ENCODE data around the gene PPIP5K1. TPM values are rescaled to one million over a fixed set of nuclear protein-coding genes. Genes with fewer than 3 reads are reported as not detected.

PPIP5K1 gene
- total RNA-seq, 4 donors from 2014 or later: 16.7 to 44.7 (median 22.1) TPM

GRCh38 chr15:43526261-43526930 lies 63.6 kb downstream of the PPIP5K1 start:
- Histone ChIP-seq H3K27ac (no peak overlapping the region), H3K27me3 (no peaks in the 10 kb centered on the region), H3K36me3 (peaks cover 0 to 77% of the 10 kb centered on the region in 2 donors), H3K4me1 (peaks cover 0 to 4% (median 0%) of the 10 kb centered on the region in 3 donors), H3K4me3 (no peak overlapping the region), H3K9me3 (no peaks in the 10 kb centered on the region)
- no peak for TF ChIP-seq POLR2AphosphoS5 (IDR thresholded peaks at IDR 0.05)
- no peak for TF ChIP-seq POLR2A (IDR thresholded peaks at IDR 0.05)
- TF ChIP-seq CTCF (IDR thresholded peaks at IDR 0.05): no peak
- TF ChIP-seq EP300 (IDR thresholded peaks at IDR 0.05): no peak
- WGBS, 2 donors (ENCODE audit: low coverage in 1 of 2): 82% methylated on average over 8 of the region's 11 CpGs; no CpG with 5 or more reads in 1 of the 2 donors
- ATAC-seq: no peak

- no peak for TF ChIP-seq POLR2A (IDR thresholded peaks at IDR 0.05)
- TF ChIP-seq CTCF (IDR thresholded peaks at IDR 0.05): no peak
- TF ChIP-seq POLR2AphosphoS5 (IDR thresholded peaks at IDR 0.05): no peak
- TF ChIP-seq EP300 (IDR thresholded peaks at IDR 0.05): no peak
- Histone ChIP-seq H3K27me3 (no peaks in the 10 kb centered on the region), H3K4me3 (no peak overlapping the region), H3K9me3 (no peaks in the 10 kb centered on the region), H3K27ac (no peak overlapping the region), H3K36me3 (peaks cover 0 to 89% of the 10 kb centered on the region in 2 donors), H3K4me1 (no peaks in the 10 kb centered on the region)
- no peak for ATAC-seq
- 100% methylated on average over 2 of the region's 4 CpGs; no CpG with 5 or more reads in 1 of the 2 donors for WGBS, 2 donors (ENCODE audit: low coverage in 1 of 2)
Measured at GRCh38 chr15:43525131-43525530, 64.9 kb downstream of the PPIP5K1 start.

- H3K36me3 ChIP-seq: peaks cover 0 to 94% of the 10 kb centered on the region in 2 donors
- TF ChIP-seq POLR2AphosphoS5 (IDR thresholded peaks at IDR 0.05) (no peak), CTCF (IDR thresholded peaks at IDR 0.05) (no peak)
- no peak overlapping the region for H3K27ac ChIP-seq
- H3K9me3 ChIP-seq: no peaks in the 10 kb centered on the region
- no peak overlapping the region for H3K4me3 ChIP-seq
- H3K4me1 ChIP-seq: peaks cover 0 to 5% (median 0%) of the 10 kb centered on the region in 3 donors
- no peak for ATAC-seq
- no peaks in the 10 kb centered on the region for H3K27me3 ChIP-seq
- 56 to 82% methylated on average over 1 to 2 of the region's 4 CpGs for WGBS, 2 donors (ENCODE audit: low coverage in 1 of 2)
Measured at GRCh38 chr15:43524254-43524845, 65.7 kb downstream of the PPIP5K1 start.

GRCh38 chr15:43523646-43524045 lies 66.4 kb downstream of the PPIP5K1 start:
- Histone ChIP-seq H3K27ac (no peak overlapping the region), H3K27me3 (no peaks in the 10 kb centered on the region), H3K4me1 (peaks cover 0 to 12% (median 5%) of the 10 kb centered on the region in 3 donors), H3K9me3 (no peaks in the 10 kb centered on the region), H3K4me3 (no peak overlapping the region), H3K36me3 (peaks cover 0 to 89% of the 10 kb centered on the region in 2 donors)
- no peak for ATAC-seq
- no peak for TF ChIP-seq POLR2AphosphoS5 (IDR thresholded peaks at IDR 0.05)
- no peak for TF ChIP-seq POLR2A (IDR thresholded peaks at IDR 0.05)
- no peak for TF ChIP-seq CTCF (IDR thresholded peaks at IDR 0.05)
- no peak for TF ChIP-seq EP300 (IDR thresholded peaks at IDR 0.05)
- 80% methylated on average over 2 of the region's 7 CpGs; no CpG with 5 or more reads in 1 of the 2 donors for WGBS, 2 donors (ENCODE audit: low coverage in 1 of 2)

- TF ChIP-seq POLR2AphosphoS5 (IDR thresholded peaks at IDR 0.05): no peak
- no peak for TF ChIP-seq POLR2A (IDR thresholded peaks at IDR 0.05)
- TF ChIP-seq CTCF (IDR thresholded peaks at IDR 0.05): no peak
- TF ChIP-seq EP300 (IDR thresholded peaks at IDR 0.05): no peak
- no peak overlapping the region for H3K4me3 ChIP-seq
- no peak for ATAC-seq
- H3K9me3 ChIP-seq: no peaks in the 10 kb centered on the region
- H3K4me1 ChIP-seq: peaks cover 0 to 26% (median 6%) of the 10 kb centered on the region in 3 donors
- H3K36me3 ChIP-seq: peaks cover 0 to 75% of the 10 kb centered on the region in 2 donors
- WGBS, 2 donors (ENCODE audit: low coverage in 1 of 2): 82 to 90% methylated on average over 2 to 9 of the region's 9 CpGs
- no peak overlapping the region for H3K27ac ChIP-seq
- H3K27me3 ChIP-seq: no peaks in the 10 kb centered on the region
Measured at GRCh38 chr15:43522247-43522646, 67.8 kb downstream of the PPIP5K1 start.
